PC-3 (cell line): Measurements from ENCODE around the gene SLC12A8. TPM values are rescaled to one million over a fixed set of nuclear protein-coding genes. Genes with fewer than 3 reads are reported as not detected.

ENCODE experiments used
- ATAC-seq: fragments of 200-7000 bp; cut with Tn5 transposase; 2 replicates; pipeline ENCODE4 v1.9.1; 2020; ENCODE audit warnings: mild to moderate bottlenecking, moderate library complexity
- BruUV-seq: library from RNA; stranded (reverse); fragments of 400-500 nt; replicated peaks from 2 replicates; lab custom pipeline; 2021; lab: Mats Ljungman, UMichigan
- CTCF ChIA-PET: fragments of 300-600 bp; sonication (Branson Sonifier 250); formaldehyde crosslinking; loops from one replicate; lab custom pipeline; 2022; ENCODE audit warnings: antibody characterized with exemption; lab: Charles Lee
- POLR2A ChIA-PET: fragments of 300-600 bp; sonication (Branson Sonifier 250); formaldehyde crosslinking; loops from one replicate; lab custom pipeline; 2022; ENCODE audit warnings: antibody characterized with exemption; ENCODE audit not compliant: unreplicated experiment; lab: Charles Lee
- DNase-seq: peaks from one replicate; pipeline ENCODE4 v3.0.0-alpha.2; 2015
- H2AFZ ChIP-seq: fragments of 300-600 bp; sonication (generic); 2 replicates; pipeline ENCODE4 v1.6.0; 2016; ENCODE audit warnings: antibody characterized with exemption, low read length
- H3F3A ChIP-seq: fragments of 300-600 bp; sonication (generic); one replicate; pipeline ENCODE4 v1.6.0; 2017; ENCODE audit warnings: antibody characterized with exemption, low read length, control low read depth, mild to moderate bottlenecking; ENCODE audit not compliant: unreplicated experiment
- H3K27ac ChIP-seq: fragments of 300-600 bp; sonication (generic); 2 replicates; pipeline ENCODE4 v1.5.1; 2016; ENCODE audit warnings: mild to moderate bottlenecking, low read length
- H3K27me3 ChIP-seq: fragments of 300-600 bp; sonication (generic); 2 replicates; pipeline ENCODE4 v1.6.1; 2016; ENCODE audit warnings: low read length, mixed read lengths
- H3K36me3 ChIP-seq: fragments of 300-600 bp; sonication (generic); 2 replicates; pipeline ENCODE4 v1.6.1; 2016; ENCODE audit warnings: low read depth, mixed run types, low read length, mixed read lengths
- H3K4me1 ChIP-seq: fragments of 300-600 bp; sonication (generic); 2 replicates; pipeline ENCODE4 v1.5.1; 2016; ENCODE audit warnings: low read length; ENCODE audit not compliant: insufficient read depth
- H3K4me2 ChIP-seq: fragments of 300-600 bp; sonication (generic); 2 replicates; pipeline ENCODE4 v1.6.0; 2016; ENCODE audit warnings: low read length
- H3K4me3 ChIP-seq: fragments of 300-600 bp; sonication (generic); 2 replicates; pipeline ENCODE4 v1.5.1; 2016; ENCODE audit warnings: mild to moderate bottlenecking, low read length, mixed read lengths
- H3K79me2 ChIP-seq: fragments of 300-600 bp; sonication (generic); 2 replicates; pipeline ENCODE4 v1.6.1; 2017; ENCODE audit warnings: low read length, mixed read lengths
- H3K9ac ChIP-seq: fragments of 300-600 bp; sonication (generic); 2 replicates; pipeline ENCODE4 v1.6.0; 2016; ENCODE audit warnings: mild to moderate bottlenecking, low read length
- H3K9me2 ChIP-seq: fragments of 300-600 bp; sonication (generic); replicated peaks from 2 replicates; pipeline ENCODE4 v1.6.1; 2016; ENCODE audit warnings: mixed run types, low read length, mixed read lengths
- H3K9me3 ChIP-seq: fragments of 300-600 bp; sonication (generic); 2 replicates; pipeline ENCODE4 v1.6.1; 2016; ENCODE audit warnings: low read length, mixed read lengths
- H4K20me1 ChIP-seq: fragments of 300-600 bp; sonication (generic); 2 replicates; pipeline ENCODE4 v1.6.1; 2016; ENCODE audit warnings: low read length, mixed read lengths
- CTCF ChIP-seq: fragments of 300-600 bp; sonication (generic); conservative IDR thresholded peaks from 2 replicates; pipeline ENCODE4 v1.5.1; 2017; ENCODE audit warnings: antibody characterized with exemption, low read depth, mild to moderate bottlenecking, low read length
- EZH2 ChIP-seq: fragments of 300-600 bp; sonication (generic); IDR thresholded peaks from one replicate; pipeline ENCODE4 v1.6.1; 2017; ENCODE audit warnings: antibody characterized with exemption, mild to moderate bottlenecking, low read length; ENCODE audit not compliant: unreplicated experiment
- EZH2phosphoT487 ChIP-seq: fragments of 300-600 bp; sonication (generic); IDR thresholded peaks from 2 replicates; pipeline ENCODE4 v1.6.1; 2018; ENCODE audit warnings: mild to moderate bottlenecking, antibody characterized with exemption, low read length, borderline replicate concordance
- intact Hi-C: fragments of 100-400 bp; cut with micrococcal nuclease; formaldehyde crosslinking; loops from 2 replicates; pipeline ENCODE4 v1.9.0; 2023
- total RNA-seq: library from RNA; depleted of rRNA; stranded (reverse); fragments of >200 nt; gene quantifications from 2 replicates; pipeline ENCODE4 v1.2.3, GENCODE V29; 2014

Gene SLC12A8
- total RNA-seq, 1 experiment from 2014 or later, result 11.0 TPM

GRCh38 chr3:125098611-125099291 lies 113.8 kb downstream of the SLC12A8 start:
- Histone ChIP-seq H3K27ac (no peak overlapping the region), H3K79me2 (no peaks in the 10 kb centered on the region), H3K4me2 (no peak overlapping the region), H3K4me1 (no peaks in the 10 kb centered on the region), H3K4me3 (no peak overlapping the region), H3K9ac (no peak overlapping the region), H2AFZ (no peak overlapping the region), H3F3A (no peaks in the 10 kb centered on the region), H4K20me1 (no peaks in the 10 kb centered on the region), H3K36me3 (no peaks in the 10 kb centered on the region), H3K27me3 (no peaks in the 10 kb centered on the region), H3K9me2 (no peaks in the 10 kb centered on the region), H3K9me3 (no peaks in the 10 kb centered on the region)
- CTCF ChIA-PET, result no interaction called here
- ATAC-seq (no peak), DNase-seq (no peak)
- BruUV-seq, result no TSS peak
- POLR2A ChIA-PET, result no interaction called here
- TF ChIP-seq CTCF (no peak), EZH2 (no peak), EZH2phosphoT487 (no peak)
- intact Hi-C loops, result no loop called here

GRCh38 chr3:125090649-125091048 lies 121.9 kb downstream of the SLC12A8 start:
- Histone ChIP-seq H3K36me3 (peaks cover 14% of the 10 kb centered on the region), H3K79me2 (no peaks in the 10 kb centered on the region), H3K27ac (no peak overlapping the region), H3K9me3 (no peaks in the 10 kb centered on the region), H3K4me3 (no peak overlapping the region), H3K9ac (no peak overlapping the region), H3K27me3 (no peaks in the 10 kb centered on the region), H3K9me2 (no peaks in the 10 kb centered on the region), H3K4me2 (no peak overlapping the region), H3F3A (no peaks in the 10 kb centered on the region), H3K4me1 (no peaks in the 10 kb centered on the region), H2AFZ (no peak overlapping the region), H4K20me1 (no peaks in the 10 kb centered on the region)
- CTCF ChIA-PET, result no interaction called here
- POLR2A ChIA-PET, result no interaction called here
- intact Hi-C loops, result no loop called here
- ATAC-seq, result no peak
- no peak for TF ChIP-seq EZH2phosphoT487
- no peak for TF ChIP-seq EZH2
- no peak for TF ChIP-seq CTCF
- no TSS peak for BruUV-seq
- DNase-seq, result no peak

GRCh38 chr3:125087768-125088391 lies 124.7 kb downstream of the SLC12A8 start:
- ChIA-PET CTCF (no interaction called here), POLR2A (no interaction called here)
- intact Hi-C loops, result no loop called here
- Histone ChIP-seq H3K4me2 (no peak overlapping the region), H4K20me1 (no peaks in the 10 kb centered on the region), H3K9ac (no peak overlapping the region), H3F3A (no peaks in the 10 kb centered on the region), H3K27ac (no peak overlapping the region), H3K79me2 (no peaks in the 10 kb centered on the region), H3K9me2 (no peaks in the 10 kb centered on the region), H2AFZ (no peak overlapping the region), H3K4me3 (no peak overlapping the region), H3K4me1 (no peaks in the 10 kb centered on the region), H3K9me3 (no peaks in the 10 kb centered on the region), H3K27me3 (no peaks in the 10 kb centered on the region), H3K36me3 (peaks cover 14% of the 10 kb centered on the region)
- BruUV-seq, result no TSS peak
- no peak for TF ChIP-seq CTCF
- no peak for TF ChIP-seq EZH2
- no peak for TF ChIP-seq EZH2phosphoT487
- no peak; the same call in 1 of the 2 replicates for ATAC-seq
- DNase-seq, result peak; percentile 30
